A549 (cell line): Measurements from ENCODE around the gene DDX25. TPM values are rescaled to one million over a fixed set of nuclear protein-coding genes. Genes with fewer than 3 reads are reported as not detected.

Experiments
- ATAC-seq, 2 experiments: fragments of 200-7000 bp in 1 of 2; fragments of >200 bp in 1 of 2; cut with Nextera tagmentation in 1 of 2; cut with Tn5 transposase in 1 of 2; 3 replicates each; pipeline versions ENCODE4 v1.8.0 to v1.9.1; 2018 to 2020; ENCODE audit warnings: mild to moderate bottlenecking in 1 of 2, moderate library complexity in 1 of 2
- CTCF ChIA-PET: fragments of 300-600 bp; sonication (Branson Sonifier 250); formaldehyde crosslinking; extraction: SDS; loops from one replicate; lab custom pipeline; 2021; ENCODE audit warnings: antibody characterized with exemption, inconsistent platforms; lab: Yijun Ruan, JAX
- POLR2A ChIA-PET: fragments of 350-600 bp; formaldehyde crosslinking; extraction: SDS; loops from one replicate; lab custom pipeline; 2021; ENCODE audit warnings: antibody characterized with exemption, inconsistent platforms; lab: Yijun Ruan, JAX
- DNase-seq, 2 experiments: peaks; one replicate each; pipeline versions ENCODE4 v3.0.0 to v3.0.0-alpha.2; 2011 to 2016; ENCODE audit warnings: low read depth in 1 of 2, low spot score in 1 of 2
- FAIRE-seq: peaks from 2 replicates; lab custom pipeline; 2011; peaks lifted over from hg19 to GRCh38; lab: Jason Lieb, UNC
- H3K27ac ChIP-seq, 2 experiments: fragments of >200 bp; sonication (Bioruptor Twin); formaldehyde crosslinking; 3 replicates each; pipeline ENCODE4 v1.5.1; 2016 to 2017
- H3K4me1 ChIP-seq: fragments of >200 bp; sonication (Bioruptor Twin); formaldehyde crosslinking; 3 replicates; pipeline ENCODE4 v1.6.1; 2016
- H3K4me2 ChIP-seq: fragments of >200 bp; sonication (Bioruptor Twin); formaldehyde crosslinking; 3 replicates; pipeline ENCODE4 v1.6.1; 2016
- H3K4me3 ChIP-seq: fragments of >200 bp; sonication (Bioruptor Twin); formaldehyde crosslinking; 3 replicates; pipeline ENCODE4 v1.5.1; 2016
- H3K9me3 ChIP-seq: fragments of >200 bp; sonication (Bioruptor Twin); formaldehyde crosslinking; 3 replicates; pipeline ENCODE4 v1.6.1; 2016
- CHD2 ChIP-seq: fragments of 150-350 bp; IDR thresholded peaks from 2 replicates; pipeline ENCODE4 v1.6.1; 2014; ENCODE audit warnings: low read length; ENCODE audit not compliant: partially characterized antibody
- EHF ChIP-seq: fragments of 250-450 bp; sonication (Bioruptor Pico); IDR thresholded peaks from 2 replicates; pipeline ENCODE4 v1.5.0; 2020; ENCODE audit warnings: mild to moderate bottlenecking
- EHMT2 ChIP-seq: fragments of 200-600 bp; sonication (generic); IDR thresholded peaks from 2 replicates; pipeline ENCODE4 v1.6.1; 2016; ENCODE audit warnings: antibody characterized with exemption, low read depth, mild to moderate bottlenecking, moderate library complexity
- EP300 ChIP-seq, 2 experiments: fragments of >200 bp; sonication (Bioruptor Twin); formaldehyde crosslinking; IDR thresholded peaks; 2 replicates in 1 of 2; 3 replicates in 1 of 2; pipeline ENCODE4 v1.6.1; 2016 to 2017
- ESRRA ChIP-seq: fragments of 150-350 bp; IDR thresholded peaks from 2 replicates; pipeline ENCODE4 v1.6.1; 2014; ENCODE audit warnings: mild to moderate bottlenecking, low read length, borderline replicate concordance
- FOXS1 ChIP-seq: fragments of 250-450 bp; sonication (Bioruptor Pico); IDR thresholded peaks from 2 replicates; pipeline ENCODE4 v1.5.0; 2020; ENCODE audit warnings: mild to moderate bottlenecking, moderate library complexity
- GATA3 ChIP-seq: IDR thresholded peaks from 2 replicates; pipeline ENCODE4 v1.6.1; 2012; ENCODE audit warnings: borderline replicate concordance
- HDAC2 ChIP-seq: fragments of 200-600 bp; sonication (generic); IDR thresholded peaks from 2 replicates; pipeline ENCODE4 v1.6.1; 2016
- HOXA7 ChIP-seq: fragments of 250-450 bp; sonication (Bioruptor Pico); IDR thresholded peaks from 2 replicates; pipeline ENCODE4 v1.5.0; 2020; ENCODE audit warnings: mild to moderate bottlenecking, moderate library complexity
- HOXB13 ChIP-seq: fragments of 250-450 bp; sonication (Bioruptor Pico); IDR thresholded peaks from 2 replicates; pipeline ENCODE4 v1.5.0; 2020; ENCODE audit warnings: low read depth, mild to moderate bottlenecking, moderate library complexity
- HOXB5 ChIP-seq: fragments of 250-450 bp; sonication (Bioruptor Pico); IDR thresholded peaks from 2 replicates; pipeline ENCODE4 v1.5.0; 2020; ENCODE audit warnings: mild to moderate bottlenecking, moderate library complexity
- NFE2L2 ChIP-seq: fragments of 150-350 bp; conservative IDR thresholded peaks from 2 replicates; pipeline ENCODE4 v1.6.1; 2014; ENCODE audit warnings: low read length
- NPAS2 ChIP-seq: fragments of 250-450 bp; sonication (Bioruptor Pico); IDR thresholded peaks from 2 replicates; pipeline ENCODE4 v1.8.0; 2022; ENCODE audit warnings: mild to moderate bottlenecking, moderate library complexity, borderline replicate concordance
- NR3C1 ChIP-seq: fragments of >200 bp; sonication (Bioruptor Twin); formaldehyde crosslinking; IDR thresholded peaks from 3 replicates; pipeline ENCODE4 v1.6.1; 2017
- PBX3 ChIP-seq: IDR thresholded peaks from 2 replicates; pipeline ENCODE4 v1.6.1; 2012
- POLR2AphosphoS2 ChIP-seq: conservative IDR thresholded peaks from 2 replicates; pipeline ENCODE4 v1.6.1; 2012; ENCODE audit warnings: low read length, improper control_type of control experiment, inconsistent platforms
- RAD21 ChIP-seq, 2 experiments: fragments of >200 bp in 1 of 2; sonication (Bioruptor Twin) in 1 of 2; formaldehyde crosslinking in 1 of 2; IDR thresholded peaks in 1 of 2; conservative IDR thresholded peaks in 1 of 2; 2 replicates in 1 of 2; 3 replicates in 1 of 2; pipeline ENCODE4 v1.6.1; 2012 to 2018; ENCODE audit warnings: inconsistent platforms in 1 of 2
- RCOR1 ChIP-seq: fragments of 150-350 bp; IDR thresholded peaks from 2 replicates; pipeline ENCODE4 v1.6.1; 2014; ENCODE audit warnings: antibody characterized with exemption, low read length, low read depth
- RFX5 ChIP-seq: fragments of 450-650 bp; IDR thresholded peaks from 2 replicates; pipeline ENCODE4 v1.7.1; 2014; ENCODE audit warnings: antibody characterized with exemption, mild to moderate bottlenecking, moderate library complexity
- RNF2 ChIP-seq: fragments of 200-600 bp; sonication (generic); IDR thresholded peaks from 2 replicates; pipeline ENCODE4 v1.6.1; 2016; ENCODE audit warnings: low read depth, mild to moderate bottlenecking, antibody characterized with exemption, moderate library complexity, borderline replicate concordance
- SREBF2 ChIP-seq: fragments of 450-650 bp; IDR thresholded peaks from 2 replicates; pipeline ENCODE4 v1.6.1; 2014; ENCODE audit warnings: mild to moderate bottlenecking, moderate library complexity
- WGBS: methylation state at CpG from one replicate; pipeline ENCODE4 v1.1.6; 2017; ENCODE audit errors: missing lambda C conversion rate; 5-methylcytosine and 5-hydroxymethylcytosine counted together
- polyA plus RNA-seq, 4 experiments: library from polyadenylated mRNA; depleted of rRNA in 3 of 4; stranded (reverse); fragments of >200 nt; fragmentation: RNase III in 1 of 4; extraction: RNeasy Plus Mini Kit Qiagen cat#74134 plus additional on column Dnase treatment in 1 of 4; gene quantifications; 2 replicates in 3 of 4; 3 replicates in 1 of 4; pipeline ENCODE4 v1.2.3, GENCODE V29; 2011 to 2017
- TF ChIP-seq, protein P1 (sequence below): IDR thresholded peaks from 2 replicates; pipeline ENCODE4 v1.6.1; 2012
- TF ChIP-seq, protein P2 (sequence below): fragments of >200 bp; sonication (Bioruptor Twin); formaldehyde crosslinking; IDR thresholded peaks from 3 replicates; pipeline ENCODE4 v1.6.1; 2016
- TF ChIP-seq, protein P3 (sequence below): fragments of >200 bp; sonication (Bioruptor Twin); formaldehyde crosslinking; IDR thresholded peaks from 2 replicates; pipeline ENCODE4 v1.6.1; 2016
- TF ChIP-seq, protein P4 (sequence below): fragments of >200 bp; sonication (Bioruptor Twin); formaldehyde crosslinking; IDR thresholded peaks from 3 replicates; pipeline ENCODE4 v1.5.1; 2016

Gene DDX25
- polyA plus RNA-seq, 2 of the 4 experiments (the other 2 are of a cell fraction), result 0.01 TPM; not detected in 1

DNA sequence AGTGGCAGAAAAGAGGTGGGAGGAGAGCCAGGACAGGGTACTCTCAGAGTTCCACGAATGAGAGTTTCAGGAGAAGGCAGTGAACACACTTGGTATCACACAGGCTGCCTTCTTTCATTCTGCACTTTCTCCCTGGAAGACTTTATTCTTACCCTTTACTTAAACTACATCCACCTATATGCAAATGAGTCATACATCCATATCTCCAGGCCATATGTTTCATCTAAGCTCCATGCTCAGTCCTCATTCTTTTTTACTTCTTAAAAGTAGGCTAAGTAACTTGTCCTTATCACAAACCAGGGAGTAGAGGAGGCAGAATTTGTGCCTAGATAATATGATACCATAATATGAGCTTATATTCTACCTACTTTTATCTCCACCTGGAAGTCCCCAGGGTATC, 23.0 kb upstream of the DDX25 start (continued):
- TF ChIP-seq HOXB13 (CRISPR knock-in tag) (no peak), RFX5 (no peak), GATA3 (no peak)

- POLR2A ChIA-PET, result no interaction called here
- Histone ChIP-seq H3K27ac (no peak overlapping the region), H3K4me1 (peaks cover 5% of the 10 kb centered on the region; the same call in 1 of the 3 replicates), H3K4me2 (no peak overlapping the region), H3K9me3 (no peaks in the 10 kb centered on the region), H3K4me3 (no peak overlapping the region)
- no peak for DNase-seq
- CTCF ChIA-PET, result no interaction called here
- 63% methylated on average over 8 of the region's 8 CpGs for WGBS
- no peak for ATAC-seq
- no peak for FAIRE-seq
- TF ChIP-seq PBX3 (no peak), HDAC2 (no peak), NPAS2 (CRISPR knock-in tag) (no peak), HOXA7 (no peak), ESRRA (no peak), FOXS1 (no peak), HOXB13 (CRISPR knock-in tag) (no peak), RFX5 (no peak), EHMT2 (no peak), SREBF2 (no peak), CHD2 (no peak), EP300 (IDR thresholded peaks at IDR 0.05) (no peak)
- TF ChIP-seq, protein P1, sequence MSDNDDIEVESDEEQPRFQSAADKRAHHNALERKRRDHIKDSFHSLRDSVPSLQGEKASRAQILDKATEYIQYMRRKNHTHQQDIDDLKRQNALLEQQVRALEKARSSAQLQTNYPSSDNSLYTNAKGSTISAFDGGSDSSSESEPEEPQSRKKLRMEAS, result no peak
- TF ChIP-seq, protein P2, sequence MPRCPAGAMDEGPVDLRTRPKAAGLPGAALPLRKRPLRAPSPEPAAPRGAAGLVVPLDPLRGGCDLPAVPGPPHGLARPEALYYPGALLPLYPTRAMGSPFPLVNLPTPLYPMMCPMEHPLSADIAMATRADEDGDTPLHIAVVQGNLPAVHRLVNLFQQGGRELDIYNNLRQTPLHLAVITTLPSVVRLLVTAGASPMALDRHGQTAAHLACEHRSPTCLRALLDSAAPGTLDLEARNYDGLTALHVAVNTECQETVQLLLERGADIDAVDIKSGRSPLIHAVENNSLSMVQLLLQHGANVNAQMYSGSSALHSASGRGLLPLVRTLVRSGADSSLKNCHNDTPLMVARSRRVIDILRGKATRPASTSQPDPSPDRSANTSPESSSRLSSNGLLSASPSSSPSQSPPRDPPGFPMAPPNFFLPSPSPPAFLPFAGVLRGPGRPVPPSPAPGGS, result no peak
- TF ChIP-seq, protein P3, sequence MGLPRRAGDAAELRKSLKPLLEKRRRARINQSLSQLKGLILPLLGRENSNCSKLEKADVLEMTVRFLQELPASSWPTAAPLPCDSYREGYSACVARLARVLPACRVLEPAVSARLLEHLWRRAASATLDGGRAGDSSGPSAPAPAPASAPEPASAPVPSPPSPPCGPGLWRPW, result no peak
- TF ChIP-seq, protein P4, sequence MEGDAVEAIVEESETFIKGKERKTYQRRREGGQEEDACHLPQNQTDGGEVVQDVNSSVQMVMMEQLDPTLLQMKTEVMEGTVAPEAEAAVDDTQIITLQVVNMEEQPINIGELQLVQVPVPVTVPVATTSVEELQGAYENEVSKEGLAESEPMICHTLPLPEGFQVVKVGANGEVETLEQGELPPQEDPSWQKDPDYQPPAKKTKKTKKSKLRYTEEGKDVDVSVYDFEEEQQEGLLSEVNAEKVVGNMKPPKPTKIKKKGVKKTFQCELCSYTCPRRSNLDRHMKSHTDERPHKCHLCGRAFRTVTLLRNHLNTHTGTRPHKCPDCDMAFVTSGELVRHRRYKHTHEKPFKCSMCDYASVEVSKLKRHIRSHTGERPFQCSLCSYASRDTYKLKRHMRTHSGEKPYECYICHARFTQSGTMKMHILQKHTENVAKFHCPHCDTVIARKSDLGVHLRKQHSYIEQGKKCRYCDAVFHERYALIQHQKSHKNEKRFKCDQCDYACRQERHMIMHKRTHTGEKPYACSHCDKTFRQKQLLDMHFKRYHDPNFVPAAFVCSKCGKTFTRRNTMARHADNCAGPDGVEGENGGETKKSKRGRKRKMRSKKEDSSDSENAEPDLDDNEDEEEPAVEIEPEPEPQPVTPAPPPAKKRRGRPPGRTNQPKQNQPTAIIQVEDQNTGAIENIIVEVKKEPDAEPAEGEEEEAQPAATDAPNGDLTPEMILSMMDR, result no peak
These were observed 20.9 kb upstream of the DDX25 start for GRCh38 chr11:125883375-125883774.

DNA sequence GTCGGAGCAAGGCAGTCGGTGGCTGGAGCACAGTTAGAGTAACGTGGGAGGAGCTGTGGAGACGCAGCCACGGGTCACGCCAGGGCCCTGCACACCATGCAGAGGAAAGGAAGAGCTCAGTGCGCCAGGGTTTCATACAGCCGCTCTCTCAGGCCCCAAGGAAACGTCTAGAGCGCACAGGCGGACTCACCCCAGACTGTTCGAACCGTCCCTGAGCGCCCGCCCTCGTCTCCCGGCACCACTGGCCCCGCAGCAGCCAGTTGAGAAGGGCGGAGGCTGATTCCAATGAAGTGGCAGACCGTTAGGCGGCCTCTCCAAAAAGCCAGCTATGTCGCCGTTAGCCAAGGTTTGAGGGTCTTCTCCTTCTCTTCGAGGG, 17.3 kb upstream of the DDX25 start:
- peak; percentile 73 to 80 for ATAC-seq
- no peaks in the 10 kb centered on the region for H3K9me3 ChIP-seq
- ChIA-PET CTCF (no interaction called here), POLR2A (interaction anchor here (0.6 to 2.1 kb wide), 12 partner anchors 12 to 744 kb away, joined by 3 to 21 read pairs (median 4); partner anchors contain the start of genes EI24, PUS3 and STT3A)
- 0 out of 2 replicates have a peak, but pooled peaks have one; percentile 27 for TF ChIP-seq GATA3
- peak; percentile 50; the same call in 1 of the 2 replicates for TF ChIP-seq HOXB13 (CRISPR knock-in tag)
- TF ChIP-seq POLR2AphosphoS2, result no peak
- TF ChIP-seq RCOR1, result no peak
- no peak for TF ChIP-seq NFE2L2
- peak; percentile 53; the same call in 1 of the 2 replicates for TF ChIP-seq RNF2
- TF ChIP-seq RAD21 (conservative IDR thresholded peaks at IDR 0.05 in 1 of 2, IDR thresholded peaks at IDR 0.05 in 1 of 2), result no peak
- 0 out of 2 replicates have a peak, but pooled peaks have one; percentile 11 for TF ChIP-seq RFX5
- TF ChIP-seq EHF (CRISPR knock-in tag), result 0 out of 2 replicates have a peak, but pooled peaks have one; percentile 18
- no peak for TF ChIP-seq NR3C1
- TF ChIP-seq HOXB5 (CRISPR knock-in tag), result peak; percentile 76
- no peak for FAIRE-seq
- WGBS, result 5% methylated on average over 8 of the region's 24 CpGs
- peak overlapping the region; percentile 95 to 99 for H3K27ac ChIP-seq
- DNase-seq, result peak in 1 of 2 experiments; percentile 67
- peak overlapping the region; percentile 79 for H3K4me3 ChIP-seq
- peak overlapping the region; percentile 86 for H3K4me2 ChIP-seq
- H3K4me1 ChIP-seq, result peaks cover 26% of the 10 kb centered on the region
